SK-N-SH (cell line): ENCODE measurements around the gene AXIN1.

Source experiments
- MAX ChIP-seq: IDR thresholded peaks from 2 replicates; pipeline ENCODE4 v1.4.0; 2012; ENCODE audit warnings: low read depth
- RXRA ChIP-seq: IDR thresholded peaks from 2 replicates; pipeline ENCODE4 v1.4.0; 2012; ENCODE audit warnings: low read depth, mild to moderate bottlenecking, borderline replicate concordance

GRCh38 chr16:371515-372301 lies 19.2 kb upstream of the AXIN1 start:
- TF ChIP-seq RXRA (no peak), MAX (no peak)
